Stimulated activated CD8-positive, alpha-beta memory T cell treated with anti-CD3 and anti-CD28 coated beads, Interleukin-7, amount 100 ng/mL, for 48 hours (primary cell): ENCODE data around the gene SUPT20HL2.
"Not testable (repeated sequence)": the region's sequence is repeated elsewhere in the genome, so short reads cannot be mapped to it uniquely, and the experiment has no call there.

Experiments used
- DNase-seq, 2 donors: peaks; one replicate each; pipeline ENCODE4 v3.0.0-alpha.2; 2020; ENCODE audit warnings: low read depth in 1 of 2; ENCODE audit errors: extremely low read depth in 1 of 2

The SUPT20HL2 gene

GRCh38 chrX:24314019-24314635, at the start of gene SUPT20HL2:
TSS of gene SUPT20HL2 (minus strand) at chrX:24314069. CDS start at chrX:24313315, 754 bp downstream.
- no peak for DNase-seq

GRCh38 chrX:24362089-24362745, 48.3 kb upstream of the SUPT20HL2 start:
- DNase-seq, result not testable (repeated sequence)

DNA sequence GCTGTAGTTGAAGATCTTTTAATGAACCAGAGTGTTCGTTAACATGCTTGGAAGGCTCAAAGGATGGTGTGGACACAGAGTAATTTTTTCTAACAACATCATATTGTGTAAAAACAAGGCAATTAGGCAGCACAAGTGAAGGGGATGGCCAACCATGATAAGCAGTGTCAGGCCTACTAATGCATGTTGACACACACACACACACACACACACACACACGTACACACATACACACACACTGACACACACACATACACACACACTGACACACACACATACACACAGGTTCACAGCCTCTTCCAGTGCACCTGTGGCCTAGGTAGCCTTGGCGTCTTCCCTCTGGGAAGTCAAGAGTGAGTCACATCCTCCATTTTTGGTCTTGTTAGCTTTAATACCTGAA, 46.4 kb upstream of the SUPT20HL2 start, which contains the start of gene SUPT20HL1:
Gene SUPT20HL1 (plus strand): TSS at position 368 of the 400 bp plus-strand sequence. CDS start 2,122 bp downstream, outside the sequence.
- DNase-seq, result no peak

DNA sequence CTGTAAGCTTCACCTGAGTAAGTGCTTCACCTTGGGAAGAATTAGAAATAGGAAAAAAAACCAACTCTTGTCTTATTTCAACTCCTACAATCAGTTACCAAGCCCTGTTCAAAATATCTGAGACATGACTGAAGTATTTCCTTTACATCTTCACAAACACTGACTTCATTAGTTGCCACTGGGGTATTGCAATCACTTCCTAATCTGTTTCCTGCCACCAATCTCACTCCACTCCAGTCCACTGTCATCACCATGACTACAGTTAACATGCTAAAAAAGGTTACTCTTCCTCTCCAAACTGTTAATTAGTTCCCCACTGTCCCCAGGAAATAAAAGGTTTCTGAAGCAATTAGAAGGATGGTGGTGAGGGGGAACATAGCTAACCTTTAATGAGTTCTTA, 43.2 kb upstream of the SUPT20HL2 start:
- no peak for DNase-seq

- no peak for DNase-seq
These were observed 41.2 kb upstream of the SUPT20HL2 start for GRCh38 chrX:24355095-24355494.

DNA sequence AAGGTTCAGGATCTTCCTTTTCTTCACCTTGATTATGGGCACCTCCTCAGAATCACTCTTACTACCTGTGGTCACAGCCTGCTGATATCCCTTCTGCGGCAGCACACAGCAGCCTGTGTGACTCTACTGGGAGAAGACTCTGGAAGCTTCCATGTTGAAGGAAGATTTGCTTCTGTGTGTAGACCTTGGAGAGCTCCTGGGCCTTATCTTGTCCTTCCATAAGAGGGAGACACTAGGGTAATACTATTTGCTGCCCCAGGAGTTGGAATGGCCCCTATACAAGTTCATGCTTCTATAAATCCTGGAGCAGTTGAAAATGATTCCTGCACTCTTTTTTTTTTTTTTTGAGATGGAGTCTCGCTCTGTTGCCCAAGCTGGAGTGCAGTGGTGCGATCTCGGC, 36.3 kb upstream of the SUPT20HL2 start:
- no peak for DNase-seq

- no peak for DNase-seq
These were observed 34.0 kb upstream of the SUPT20HL2 start for GRCh38 chrX:24347881-24348280.

GRCh38 chrX:24343719-24344118, 29.9 kb upstream of the SUPT20HL2 start:
- DNase-seq, result no peak

GRCh38 chrX:24341795-24342194, 27.9 kb upstream of the SUPT20HL2 start:
- DNase-seq, result no peak

DNA sequence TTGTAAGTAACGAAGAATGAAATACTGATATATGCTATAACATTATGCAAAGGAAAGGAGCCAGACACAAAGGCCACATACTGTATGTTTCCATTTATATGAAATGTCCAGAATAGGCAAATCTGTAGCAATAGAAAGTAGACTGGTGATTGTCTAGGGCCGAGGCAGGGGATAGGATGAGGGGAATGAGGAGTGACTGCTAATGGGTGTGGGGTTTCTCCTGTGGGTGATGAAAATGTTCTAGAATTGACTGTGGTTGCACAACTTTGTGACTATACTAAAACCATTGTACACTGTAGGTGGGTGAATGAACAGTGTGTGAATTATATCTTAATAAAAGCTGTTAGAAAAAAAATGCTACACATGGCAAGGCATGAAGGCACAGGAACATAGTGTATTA, 26.6 kb upstream of the SUPT20HL2 start:
- DNase-seq, result no peak

- no peak for DNase-seq
These were observed 26.0 kb upstream of the SUPT20HL2 start for GRCh38 chrX:24339911-24340310.

GRCh38 chrX:24335871-24336270, 22.0 kb upstream of the SUPT20HL2 start:
- DNase-seq, result no peak

DNA sequence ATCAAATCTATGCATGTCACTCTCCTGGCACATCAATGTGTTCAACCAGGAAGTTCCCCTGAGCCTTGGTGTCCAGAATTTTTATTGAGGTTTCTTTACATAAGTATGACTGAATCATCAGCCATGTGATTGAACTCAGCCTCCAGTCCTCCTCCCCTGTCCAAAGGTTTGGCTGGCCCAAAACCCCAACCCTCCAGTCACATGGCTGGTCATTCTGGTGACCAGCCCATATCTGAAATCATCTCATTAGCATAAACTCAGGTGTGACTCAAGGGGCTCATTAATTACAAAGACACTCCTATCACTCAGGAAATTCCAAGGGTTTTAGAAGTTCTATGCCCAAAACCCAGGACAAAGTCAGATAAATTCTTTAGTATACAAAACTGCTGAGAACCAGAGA, 20.6 kb upstream of the SUPT20HL2 start:
- DNase-seq, result no peak

DNA sequence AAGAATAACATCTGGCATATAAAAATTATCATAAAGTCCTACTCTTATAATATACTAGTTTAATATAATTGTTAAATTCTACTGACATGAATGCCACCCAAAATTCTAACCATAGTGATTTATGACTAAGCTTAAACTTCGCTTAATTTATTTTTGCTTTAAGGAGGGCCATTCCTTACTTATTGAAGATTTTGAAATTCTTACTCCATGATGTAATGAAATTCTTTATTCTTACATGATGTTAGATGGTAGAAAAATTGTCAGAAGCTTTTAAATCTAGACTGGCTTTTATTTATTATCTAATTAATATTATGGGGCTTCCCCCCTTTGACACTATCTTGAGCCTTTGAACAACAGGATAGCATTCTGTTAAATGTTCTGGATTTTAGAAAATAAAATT, 19.5 kb upstream of the SUPT20HL2 start:
- no peak for DNase-seq

DNA sequence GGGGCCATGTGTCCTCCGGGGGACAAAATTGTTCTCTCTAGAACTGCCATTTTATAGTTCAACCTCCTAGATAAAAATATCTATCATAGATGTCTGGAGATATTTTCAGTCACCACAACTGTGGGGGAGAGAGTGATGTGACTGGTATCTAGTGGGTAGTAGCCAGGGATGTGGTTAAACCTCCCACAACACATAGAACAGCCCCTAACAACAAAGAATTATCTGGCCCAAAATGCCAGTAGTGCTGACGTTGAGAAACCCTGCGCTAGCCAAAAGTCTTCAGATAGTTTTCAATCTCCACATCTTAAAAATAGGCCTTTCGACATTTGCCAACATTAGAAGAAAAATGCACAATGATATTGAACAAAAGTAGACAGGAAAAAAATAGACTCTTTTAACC, 19.0 kb upstream of the SUPT20HL2 start:
- DNase-seq, result no peak

- no peak for DNase-seq
These were observed 11.4 kb upstream of the SUPT20HL2 start for GRCh38 chrX:24325231-24325630.

DNA sequence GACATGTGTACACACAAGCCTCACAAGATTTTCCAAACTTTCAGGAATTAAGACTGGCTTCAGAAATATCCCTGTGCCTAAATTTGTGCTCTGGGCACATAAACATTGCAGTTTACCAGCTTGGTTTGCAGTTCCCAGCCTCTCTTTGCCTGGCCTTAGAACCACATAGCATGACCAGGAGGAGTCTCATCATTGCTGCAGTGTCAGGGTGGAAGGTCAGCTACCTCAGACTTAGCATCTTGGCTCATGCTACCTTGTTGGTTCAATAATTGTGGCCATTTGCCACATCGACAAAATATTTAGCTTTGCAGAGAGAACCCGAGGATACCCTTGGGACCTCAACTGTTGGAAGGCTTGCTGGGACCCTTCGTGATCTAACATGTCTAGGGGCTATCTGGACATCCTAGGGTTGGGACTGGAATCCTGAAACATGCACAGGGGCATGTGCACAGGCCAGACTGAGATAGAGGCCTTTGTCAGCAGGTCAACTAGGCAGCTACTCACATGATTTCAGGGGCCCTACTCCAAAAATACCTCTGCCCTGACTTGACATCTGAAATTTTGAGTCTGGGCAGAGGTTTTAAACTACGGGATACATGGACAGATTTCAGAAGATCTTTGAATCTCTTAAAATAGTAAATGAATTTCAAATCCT, 8.0 kb upstream of the SUPT20HL2 start:
- DNase-seq, result no peak

- no peak for DNase-seq
These were observed 3.7 kb upstream of the SUPT20HL2 start for GRCh38 chrX:24317567-24317966.

GRCh38 chrX:24316111-24316510, 2.2 kb upstream of the SUPT20HL2 start:
- DNase-seq, result no peak

GRCh38 chrX:24312249-24312607, 1.6 kb downstream of the SUPT20HL2 start:
- DNase-seq, result not testable (repeated sequence)

DNA sequence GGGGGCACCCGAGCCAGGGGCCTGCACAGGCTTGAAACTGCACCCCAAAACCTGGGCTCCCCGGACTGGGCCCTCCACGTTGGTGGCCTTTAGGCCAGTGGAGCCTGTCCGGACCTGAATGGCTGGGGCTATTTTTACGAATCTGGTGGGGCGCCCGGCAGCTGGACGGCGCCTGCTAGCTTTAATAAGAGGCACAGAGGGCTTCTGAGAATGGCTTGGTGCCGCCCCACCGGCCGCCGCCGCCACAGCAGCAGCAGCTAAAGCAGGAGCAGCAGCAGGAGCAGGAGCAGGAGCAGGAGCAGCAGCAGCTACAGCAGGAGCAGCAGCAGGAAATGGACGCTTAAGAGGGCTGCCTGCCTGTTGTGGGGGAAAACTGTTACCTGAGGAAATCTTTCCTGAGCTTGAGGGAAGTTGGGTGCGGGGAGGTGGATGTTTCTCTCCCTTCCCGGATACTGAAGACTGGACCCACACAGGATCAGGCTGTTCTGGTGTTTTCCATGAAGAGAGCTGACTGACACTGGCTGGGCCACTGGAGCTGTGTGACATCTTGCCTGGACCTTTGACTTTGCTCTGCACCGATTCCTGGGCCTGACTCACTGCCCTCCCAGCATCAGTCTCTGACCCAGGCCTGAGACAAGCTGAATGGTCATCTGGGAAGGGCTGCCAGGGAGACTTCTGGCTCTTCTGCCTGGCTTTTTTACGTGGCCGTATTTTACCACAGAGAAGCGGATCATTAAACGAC, 2.2 kb downstream of the SUPT20HL2 start:
- not testable (repeated sequence) for DNase-seq
